Adipocyte (in vitro differentiated cells): ENCODE results near the gene ZNF836.

ENCODE experiments used
- DNase-seq: peaks from one replicate; pipeline ENCODE4 v3.0.0-alpha.2; 2015; ENCODE audit warnings: low read depth
- H3K27me3 ChIP-seq: replicated peaks from 2 replicates; pipeline ENCODE4 v1.7.0; 2013; ENCODE audit warnings: mild to moderate bottlenecking, low read length, moderate library complexity; ENCODE audit not compliant: control insufficient read depth, insufficient read depth
- H3K36me3 ChIP-seq: 2 replicates; pipeline ENCODE4 v1.7.0; 2013; ENCODE audit warnings: low read length, mild to moderate bottlenecking, moderate library complexity; ENCODE audit not compliant: control insufficient read depth, insufficient read depth, severe bottlenecking
- H3K4me1 ChIP-seq: 2 replicates; pipeline ENCODE4 v1.7.0; 2013; ENCODE audit warnings: mild to moderate bottlenecking, low read length, moderate library complexity; ENCODE audit not compliant: control insufficient read depth, insufficient read depth
- H3K4me3 ChIP-seq: 2 replicates; pipeline ENCODE4 v1.7.0; 2013; ENCODE audit warnings: mild to moderate bottlenecking, low read length, moderate library complexity
- H3K9ac ChIP-seq: 2 replicates; pipeline ENCODE4 v1.7.0; 2013; ENCODE audit warnings: mild to moderate bottlenecking, low read length, moderate library complexity
- H3K9me3 ChIP-seq: 2 replicates; pipeline ENCODE4 v1.7.0; 2013; ENCODE audit warnings: mild to moderate bottlenecking, low read length, moderate library complexity; ENCODE audit not compliant: control insufficient read depth

ZNF836 gene

DNA sequence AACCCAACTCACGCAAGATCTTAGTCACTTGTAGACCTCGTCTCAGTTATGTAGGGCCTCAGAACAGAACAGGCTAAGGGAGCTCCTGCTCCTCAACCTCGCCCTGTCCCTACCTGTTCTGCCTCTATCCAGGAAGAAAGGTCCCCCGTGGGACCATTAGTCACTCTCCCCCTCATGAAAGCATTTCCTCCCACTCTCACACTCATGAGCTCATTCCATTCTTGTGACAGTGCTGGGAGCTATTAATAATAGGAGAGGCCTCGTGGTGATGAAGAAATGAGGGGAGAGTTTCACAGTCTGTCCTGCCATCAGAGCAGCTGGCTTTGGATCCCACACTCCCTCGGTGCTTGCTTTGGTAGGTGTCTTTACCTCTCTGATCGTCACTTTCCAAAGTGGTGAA is 28.6 kb upstream of the ZNF836 start:
- Histone ChIP-seq H3K9ac (peak overlapping the region; percentile 69), H3K36me3 (peaks cover 70% of the 10 kb centered on the region), H3K27me3 (no peaks in the 10 kb centered on the region), H3K4me3 (peak overlapping the region; percentile 23), H3K4me1 (peaks cover 51% of the 10 kb centered on the region), H3K9me3 (no peaks in the 10 kb centered on the region)
- DNase-seq: peak; percentile 75

DNA sequence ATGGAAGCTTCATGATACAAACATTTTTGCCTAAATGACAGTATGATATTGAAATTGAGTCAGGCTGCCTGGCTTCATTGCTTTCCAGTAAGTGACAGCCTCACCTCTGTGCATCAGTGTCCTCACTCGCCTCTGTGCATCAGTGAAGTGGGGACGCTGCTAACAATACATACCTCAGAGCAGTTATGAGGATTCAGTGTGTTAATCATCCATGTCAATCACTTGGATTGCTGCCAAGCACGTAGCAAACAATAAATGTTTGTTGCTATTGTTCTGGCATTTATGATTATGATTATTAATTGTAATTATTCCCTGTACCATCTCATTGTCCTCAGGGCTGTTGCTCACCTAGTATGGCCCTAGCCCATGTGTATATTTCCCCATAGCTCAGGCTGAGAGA is 27.3 kb upstream of the ZNF836 start:
- no peak for DNase-seq
- Histone ChIP-seq H3K27me3 (no peaks in the 10 kb centered on the region), H3K9ac (no peak overlapping the region), H3K4me1 (peaks cover 51% of the 10 kb centered on the region), H3K9me3 (no peaks in the 10 kb centered on the region), H3K36me3 (peaks cover 58% of the 10 kb centered on the region), H3K4me3 (no peak overlapping the region)

DNA sequence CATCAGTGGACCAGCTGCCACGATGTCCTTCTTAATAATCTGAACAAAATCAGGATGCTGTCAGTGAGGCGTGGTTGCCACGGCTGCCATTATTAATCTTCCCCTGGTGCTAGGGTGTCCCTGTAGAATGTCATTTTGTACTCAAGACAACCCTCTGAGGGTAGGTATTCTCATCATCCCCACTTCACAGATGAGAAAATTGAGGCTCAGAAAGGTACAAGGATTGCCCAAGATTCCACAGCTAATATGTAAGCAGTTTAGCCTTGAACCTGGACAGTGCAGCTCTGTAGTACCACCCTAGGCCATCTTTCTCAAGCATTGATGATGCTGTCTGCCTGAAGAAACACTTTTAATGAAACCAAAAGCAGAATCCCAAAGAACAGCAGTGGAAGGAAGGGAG is 26.5 kb upstream of the ZNF836 start:
- Histone ChIP-seq H3K9ac (no peak overlapping the region), H3K9me3 (no peaks in the 10 kb centered on the region), H3K27me3 (no peaks in the 10 kb centered on the region), H3K36me3 (peaks cover 55% of the 10 kb centered on the region), H3K4me1 (peaks cover 54% of the 10 kb centered on the region), H3K4me3 (no peak overlapping the region)
- no peak for DNase-seq

DNA sequence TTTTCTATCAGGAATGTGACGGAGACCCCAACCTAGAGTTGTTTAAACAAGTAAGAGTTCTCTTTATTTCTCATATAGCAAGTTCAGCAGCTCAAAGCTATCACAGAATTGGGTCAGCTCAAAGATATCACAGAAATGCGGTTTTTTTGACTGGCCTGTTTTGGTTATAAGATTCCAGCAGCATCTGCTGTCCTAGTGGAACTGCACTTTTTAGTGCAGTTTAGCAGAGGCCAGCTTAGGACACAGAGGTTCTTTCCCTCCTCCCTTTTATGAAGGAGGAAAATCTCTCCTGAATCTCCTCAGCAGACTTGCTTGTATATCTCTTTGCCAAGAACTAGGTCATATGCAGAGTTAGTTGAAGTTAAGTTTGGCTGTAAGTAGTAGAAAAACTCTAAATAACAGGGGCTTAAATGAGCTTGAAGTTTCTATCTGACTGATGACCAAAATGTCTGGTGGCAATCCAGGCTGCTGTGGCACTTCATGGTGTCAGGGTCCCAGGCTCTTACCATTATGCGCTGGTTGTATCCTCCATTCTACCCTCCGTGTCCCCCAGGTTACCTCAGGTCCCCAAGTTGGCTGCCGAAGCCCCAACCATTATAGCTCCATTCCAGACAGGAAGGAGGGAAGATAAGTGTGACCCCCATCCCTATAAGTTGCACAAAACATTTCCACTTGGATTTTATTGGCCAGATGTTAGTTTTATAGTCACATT is 25.0 kb upstream of the ZNF836 start:
- Histone ChIP-seq H3K4me1 (peaks cover 61% of the 10 kb centered on the region), H3K9ac (no peak overlapping the region), H3K9me3 (no peaks in the 10 kb centered on the region), H3K27me3 (no peaks in the 10 kb centered on the region), H3K36me3 (peaks cover 43% of the 10 kb centered on the region), H3K4me3 (no peak overlapping the region)
- peak; percentile 8 for DNase-seq

DNA sequence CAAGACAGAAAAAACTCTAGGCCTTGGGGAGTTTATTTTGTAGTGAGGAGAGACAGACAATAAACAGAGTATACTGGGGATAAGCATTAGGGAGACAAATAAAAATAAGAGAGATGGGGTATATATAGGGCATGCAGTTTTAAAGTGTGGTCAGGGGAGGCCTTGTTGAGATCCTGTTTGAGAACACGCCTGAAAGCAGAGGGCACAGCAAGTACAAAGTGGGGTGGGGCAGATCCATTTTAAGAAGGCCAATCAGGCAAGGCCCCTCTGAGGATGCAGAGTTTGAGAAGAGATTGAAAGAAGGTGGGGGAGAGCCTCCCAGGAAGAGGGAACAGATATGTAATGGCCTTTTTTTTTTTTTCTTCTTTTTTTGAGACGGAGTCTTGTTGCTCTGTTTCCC is 20.5 kb upstream of the ZNF836 start:
- peak overlapping the region; percentile 96 for H3K4me3 ChIP-seq
- H3K36me3 ChIP-seq: peaks cover 28% of the 10 kb centered on the region
- H3K9me3 ChIP-seq: no peaks in the 10 kb centered on the region
- H3K27me3 ChIP-seq: no peaks in the 10 kb centered on the region
- peak; percentile 10 for DNase-seq
- H3K4me1 ChIP-seq: peaks cover 43% of the 10 kb centered on the region
- H3K9ac ChIP-seq: peak overlapping the region; percentile 98

DNA sequence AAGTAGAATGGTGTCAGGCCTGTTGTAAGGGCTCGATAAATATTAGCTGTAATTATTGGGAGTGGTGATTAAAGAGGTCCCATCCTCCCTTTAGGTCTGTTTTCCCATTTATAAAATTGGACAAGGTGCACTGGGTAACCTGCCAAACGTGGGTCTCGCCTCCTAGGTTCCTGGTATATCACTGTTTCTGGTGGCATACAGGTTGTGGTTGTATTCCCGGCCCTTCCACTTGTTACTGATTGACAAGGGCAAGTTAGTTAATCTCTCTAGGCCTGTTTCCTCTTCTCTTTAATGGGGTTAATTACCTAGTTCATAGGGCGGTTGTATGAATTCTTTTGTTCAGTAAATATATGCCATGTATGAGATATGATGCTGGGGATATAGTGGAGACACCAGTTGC is 20.0 kb upstream of the ZNF836 start:
- no peak for DNase-seq
- no peaks in the 10 kb centered on the region for H3K9me3 ChIP-seq
- peaks cover 37% of the 10 kb centered on the region for H3K4me1 ChIP-seq
- H3K4me3 ChIP-seq: peak overlapping the region; percentile 96
- peak overlapping the region; percentile 98 for H3K9ac ChIP-seq
- no peaks in the 10 kb centered on the region for H3K27me3 ChIP-seq
- peaks cover 22% of the 10 kb centered on the region for H3K36me3 ChIP-seq

DNA sequence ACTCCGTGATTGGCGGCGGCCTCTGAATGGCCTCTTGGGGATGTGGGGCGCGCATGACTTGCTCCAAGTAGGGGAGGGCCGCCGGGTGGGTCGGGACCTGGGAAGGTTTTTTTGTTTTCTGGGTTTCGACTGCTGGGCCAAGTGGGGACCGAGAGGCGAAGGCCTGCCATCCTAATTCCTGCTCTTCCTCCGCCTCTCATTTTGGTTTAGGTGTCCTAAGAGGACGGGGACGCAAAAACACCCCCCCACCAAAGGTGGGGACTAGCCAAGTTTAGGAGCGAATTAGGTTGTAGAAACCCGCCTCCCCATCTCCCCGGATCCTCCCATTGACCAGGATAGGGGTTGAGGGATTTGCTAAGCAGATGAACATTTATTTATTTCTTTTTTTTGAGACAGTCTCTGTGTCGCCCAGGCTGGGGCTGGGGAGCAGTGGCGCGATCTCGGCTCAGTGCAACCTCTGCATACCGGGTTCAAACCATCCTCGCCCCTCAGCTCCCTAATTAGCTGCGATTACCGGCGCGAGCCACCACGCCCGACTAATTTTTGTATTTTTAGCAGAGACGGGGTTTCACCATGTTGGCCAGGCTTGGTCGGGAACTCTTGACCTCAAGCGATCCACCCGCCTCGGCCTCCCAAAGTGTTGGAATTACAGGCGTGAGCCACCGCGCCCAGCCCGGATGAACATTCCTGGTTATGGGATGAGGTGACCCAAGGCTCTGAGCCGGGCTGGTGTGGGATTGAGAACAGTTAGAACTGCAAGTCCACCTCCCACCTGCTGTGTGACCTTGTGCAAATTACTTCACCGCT is 19.3 kb upstream of the ZNF836 start:
- DNase-seq: peak; percentile 59

DNA sequence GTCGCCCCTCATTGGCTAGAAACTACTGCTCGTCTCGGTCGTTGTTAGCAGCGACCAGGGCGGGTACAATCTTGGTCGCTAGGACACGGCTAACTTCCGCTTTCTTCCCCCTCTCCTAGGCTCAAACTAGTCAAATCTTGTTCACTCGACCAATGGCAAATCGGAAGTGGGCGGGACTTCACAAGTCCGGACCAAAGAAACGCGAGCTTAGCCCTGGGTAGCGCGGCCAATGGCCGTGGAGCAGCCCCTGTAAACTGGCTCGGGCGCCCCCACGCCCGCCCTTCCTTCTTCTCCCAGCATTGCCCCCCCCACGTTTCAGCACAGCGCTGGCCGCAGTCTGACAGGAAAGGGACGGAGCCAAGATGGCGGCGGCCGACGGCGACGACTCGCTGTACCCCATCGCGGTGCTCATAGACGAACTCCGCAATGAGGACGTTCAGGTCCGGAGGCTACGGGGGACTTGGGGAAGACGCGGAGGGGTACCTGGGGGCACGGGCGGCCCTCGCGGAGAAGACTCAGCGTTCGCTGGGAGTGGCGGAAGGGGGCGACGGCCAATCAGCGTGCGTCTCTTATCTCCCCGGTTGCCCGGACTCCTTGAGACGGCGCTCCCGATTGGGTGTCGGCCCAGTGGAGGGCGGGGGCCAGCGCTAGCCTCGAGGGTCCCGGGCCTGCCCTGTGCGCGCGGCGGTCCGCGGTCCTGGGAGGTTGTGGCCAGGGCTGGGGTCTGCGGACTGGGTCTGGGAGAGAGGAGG is 18.5 kb upstream of the ZNF836 start, which contains the start of gene PPP2R1A:
Gene PPP2R1A, plus strand, starts transcription at position 318 of the 752 bp plus-strand sequence. Its CDS starts 45 bp downstream, at position 363.
- H3K4me3 ChIP-seq: peak within 1 kb of the TSS; percentile 96
- H3K4me1 ChIP-seq: peaks cover 30% of the 10 kb centered on the region
- H3K27me3 ChIP-seq: no peaks in the 10 kb centered on the region
- peak; percentile 100 for DNase-seq
- peak within 1 kb of the TSS; percentile 98 for H3K9ac ChIP-seq
- H3K9me3 ChIP-seq: no peaks in the 10 kb centered on the region
- H3K36me3 ChIP-seq: peaks cover 8% of the 10 kb centered on the region

More for the DNA sequence above, 19.3 kb upstream of the ZNF836 start:
- Histone ChIP-seq H3K9me3 (no peaks in the 10 kb centered on the region), H3K36me3 (peaks cover 15% of the 10 kb centered on the region), H3K27me3 (no peaks in the 10 kb centered on the region), H3K4me1 (peaks cover 30% of the 10 kb centered on the region), H3K9ac (peak overlapping the region; percentile 98), H3K4me3 (peak overlapping the region; percentile 96)

DNA sequence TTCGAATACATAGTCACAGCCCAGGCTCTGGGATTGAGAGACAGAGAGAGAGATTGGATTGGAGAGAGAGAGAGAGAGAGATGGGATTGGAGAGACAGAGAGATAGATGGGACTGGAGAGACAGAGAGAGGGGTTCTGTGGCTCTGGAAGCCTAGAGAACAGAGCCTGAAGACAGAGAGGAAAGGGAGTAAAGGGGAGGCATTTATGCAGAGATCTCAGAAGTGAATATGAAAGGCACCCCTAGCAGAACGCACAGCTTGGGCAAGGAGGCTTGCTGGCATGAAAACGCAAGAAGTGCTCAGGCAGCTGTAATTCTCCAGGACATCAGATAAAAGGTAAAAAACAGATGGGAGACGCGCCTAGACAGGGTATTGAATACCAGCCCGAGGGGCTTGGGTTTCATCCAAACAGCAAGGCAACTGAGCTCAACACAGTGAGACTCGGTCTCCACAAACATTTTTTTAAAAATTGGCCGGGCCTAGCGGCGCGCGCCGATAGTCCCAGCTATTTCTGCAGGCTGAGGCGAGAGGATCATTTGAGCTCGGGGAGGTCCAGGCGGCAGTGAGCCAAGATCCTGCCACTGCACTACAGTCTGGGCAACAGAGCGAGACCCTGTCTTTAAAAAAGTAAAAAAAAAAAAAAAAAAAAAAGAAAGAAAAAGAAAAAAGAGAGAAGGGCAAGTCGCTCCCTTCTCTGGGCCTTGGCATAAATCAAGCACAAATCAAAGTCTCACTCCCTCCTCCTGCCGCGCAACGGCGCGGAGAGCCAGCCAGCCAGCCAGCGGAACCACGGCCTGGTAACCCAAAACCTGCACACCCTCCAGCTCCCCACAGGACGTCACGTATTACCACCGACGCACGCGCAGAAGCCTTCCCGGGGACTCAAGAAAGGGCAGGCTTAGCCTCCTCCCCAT is 17.7 kb upstream of the ZNF836 start:
- H3K36me3 ChIP-seq: peaks cover 8% of the 10 kb centered on the region
- H3K4me3 ChIP-seq: peak overlapping the region; percentile 86
- H3K9ac ChIP-seq: peak overlapping the region; percentile 94
- DNase-seq: peak; percentile 85
- H3K9me3 ChIP-seq: no peaks in the 10 kb centered on the region
- H3K4me1 ChIP-seq: peaks cover 30% of the 10 kb centered on the region
- no peaks in the 10 kb centered on the region for H3K27me3 ChIP-seq

DNA sequence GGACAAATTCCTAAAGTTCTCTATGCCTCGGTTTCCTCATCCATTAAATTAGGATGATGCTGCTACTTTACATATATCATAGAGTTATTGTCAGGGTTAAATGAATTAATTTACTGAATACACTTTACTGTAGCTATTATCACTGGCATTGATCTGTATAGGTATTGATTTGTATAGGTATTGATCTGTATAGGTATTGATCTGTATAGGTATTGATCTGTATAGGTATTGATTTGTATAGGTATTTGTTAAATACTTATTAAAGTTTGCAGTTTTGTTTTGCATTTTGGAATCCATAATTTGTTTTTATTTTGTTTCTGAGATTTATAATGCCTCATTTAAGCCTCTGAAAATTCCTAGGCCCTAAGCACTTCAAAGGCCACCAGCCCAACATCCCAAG is 16.0 kb upstream of the ZNF836 start:
- DNase-seq: no peak

More for the DNA sequence above, 16.0 kb upstream of the ZNF836 start:
- peaks cover 23% of the 10 kb centered on the region for H3K4me1 ChIP-seq
- no peaks in the 10 kb centered on the region for H3K27me3 ChIP-seq
- H3K9me3 ChIP-seq: no peaks in the 10 kb centered on the region
- H3K36me3 ChIP-seq: no peaks in the 10 kb centered on the region
- H3K9ac ChIP-seq: no peak overlapping the region
- H3K4me3 ChIP-seq: no peak overlapping the region
